HepG2 (cell line): Measurements from ENCODE around the gene DAZAP1. TPM values are rescaled to one million over a fixed set of nuclear protein-coding genes. Genes with fewer than 3 reads are reported as not detected.

Experiments
- ATAC-seq: fragments of 200-7000 bp; cut with Tn5 transposase; 3 replicates; pipeline ENCODE4 v1.9.1; 2020; ENCODE audit warnings: mild to moderate bottlenecking, moderate library complexity
- BruUV-seq: library from RNA; stranded (reverse); fragments of 400-500 nt; replicated peaks from 2 replicates; lab custom pipeline; 2021; lab: Mats Ljungman, UMichigan
- CTCF ChIA-PET: fragments of 300-600 bp; formaldehyde crosslinking; extraction: SDS; loops from one replicate; lab custom pipeline; 2021; ENCODE audit warnings: low total read pairs, inconsistent platforms, low intra/inter-chr PET ratio; lab: Yijun Ruan, JAX
- POLR2A ChIA-PET: fragments of 350-600 bp; sonication (Branson Sonifier 250); formaldehyde crosslinking; loops from one replicate; lab custom pipeline; 2020; ENCODE audit warnings: antibody characterized with exemption, inconsistent platforms; lab: Yijun Ruan, JAX
- DNase-seq: peaks from one replicate; pipeline ENCODE4 v3.0.0-alpha.2; 2015; ENCODE audit warnings: low spot score
- FAIRE-seq: peaks from 3 replicates; lab custom pipeline; 2011; peaks lifted over from hg19 to GRCh38; lab: Jason Lieb, UNC
- H2AFZ ChIP-seq: one replicate; pipeline ENCODE4 v1.6.1; 2011; ENCODE audit warnings: low read length, inconsistent platforms
- H3K27ac ChIP-seq: fragments of 300-600 bp; 3 replicates; pipeline ENCODE4 v1.8.0; 2011; ENCODE audit warnings: mixed run types, mild to moderate bottlenecking, mixed read lengths, low read length, inconsistent platforms; ENCODE audit not compliant: insufficient read depth; ENCODE audit errors: extremely low read length
- H3K27me3 ChIP-seq, 2 experiments: fragments of 200-600 bp in 1 of 2; 2 replicates in 1 of 2; 3 replicates in 1 of 2; pipeline versions ENCODE4 v1.6.0 to v1.8.0; 2011; ENCODE audit warnings: low read length in 2 of 2, mild to moderate bottlenecking in 2 of 2, moderate library complexity in 2 of 2, inconsistent platforms in 1 of 2; ENCODE audit not compliant: insufficient read depth in 2 of 2, control insufficient read depth in 1 of 2
- H3K36me3 ChIP-seq, 2 experiments: fragments of 200-600 bp in 1 of 2; replicated peaks in 1 of 2; 2 replicates in 1 of 2; 3 replicates in 1 of 2; pipeline versions ENCODE4 v1.5.1 to v1.8.0; 2011; ENCODE audit warnings: low read length in 2 of 2, inconsistent platforms in 1 of 2; ENCODE audit not compliant: insufficient read depth in 2 of 2, control insufficient read depth in 1 of 2
- H3K4me1 ChIP-seq: 2 replicates; pipeline ENCODE4 v1.5.1; 2012; ENCODE audit warnings: low read length, inconsistent platforms; ENCODE audit not compliant: insufficient read depth
- H3K4me2 ChIP-seq: 2 replicates; pipeline ENCODE4 v1.6.0; 2011; ENCODE audit warnings: low read depth, low read length, inconsistent platforms
- H3K4me3 ChIP-seq, 3 experiments: fragments of 200-600 bp in 1 of 3; sonication (generic), shearing (Covaris generic) in 1 of 3; replicated peaks in 1 of 3; 2 replicates each; pipeline ENCODE4 v1.5.1; 2011 to 2016; ENCODE audit warnings: low read length in 3 of 3, inconsistent platforms in 2 of 3, low read depth in 2 of 3, mild to moderate bottlenecking in 2 of 3, control low read depth in 1 of 3, mixed read lengths in 1 of 3; ENCODE audit not compliant: insufficient read depth in 1 of 3
- H3K79me2 ChIP-seq: one replicate; pipeline ENCODE4 v1.6.1; 2011; ENCODE audit warnings: low read length, inconsistent platforms; ENCODE audit not compliant: insufficient read depth
- H3K9ac ChIP-seq: 2 replicates; pipeline ENCODE4 v1.6.0; 2011; ENCODE audit warnings: mild to moderate bottlenecking, low read depth, low read length, inconsistent platforms; ENCODE audit not compliant: insufficient read depth
- H3K9me3 ChIP-seq: 2 replicates; pipeline ENCODE4 v1.5.1; 2012; ENCODE audit warnings: mild to moderate bottlenecking, low read length
- H4K20me1 ChIP-seq: 2 replicates; pipeline ENCODE4 v1.6.0; 2011; ENCODE audit warnings: inconsistent platforms, mild to moderate bottlenecking, low read length, moderate library complexity; ENCODE audit not compliant: insufficient read depth
- AGO2 ChIP-seq: fragments of 200-400 bp; formaldehyde crosslinking; optimal IDR thresholded peaks from 2 replicates; pipeline ENCODE3; 2017; ENCODE audit warnings: mild to moderate bottlenecking, low read depth, low read length, moderate library complexity
- FOXA1 ChIP-seq, 2 experiments: fragments of 450-650 bp in 1 of 2; sonication (generic) in 1 of 2; formaldehyde crosslinking in 1 of 2; IDR thresholded peaks; 2 replicates each; pipeline versions ENCODE4 v1.4.0 to v1.6.1; 2016 to 2020; ENCODE audit warnings: missing genetic modification reagents in 1 of 2
- NFYB ChIP-seq: sonication (generic); formaldehyde crosslinking; IDR thresholded peaks from 2 replicates; pipeline ENCODE4 v1.4.0; 2020; ENCODE audit warnings: missing genetic modification reagents
- RBFOX2 ChIP-seq: fragments of 200-400 bp; formaldehyde crosslinking; IDR thresholded peaks from 2 replicates; pipeline ENCODE4 v1.6.1; 2017; ENCODE audit warnings: low read depth, mild to moderate bottlenecking, low read length
- TAF15 ChIP-seq: fragments of 200-400 bp; formaldehyde crosslinking; IDR thresholded peaks from one replicate; pipeline ENCODE4 v1.6.1; 2018; ENCODE audit warnings: mild to moderate bottlenecking, low read depth, low read length; ENCODE audit not compliant: poor library complexity, severe bottlenecking
- ZBTB20 ChIP-seq: sonication (generic); formaldehyde crosslinking; IDR thresholded peaks from 2 replicates; pipeline ENCODE4 v1.8.1; 2023; ENCODE audit warnings: missing genetic modification reagents, low read depth, mild to moderate bottlenecking, borderline replicate concordance
- ZNF460 ChIP-seq: sonication (generic); formaldehyde crosslinking; IDR thresholded peaks from 2 replicates; pipeline ENCODE4 v1.5.1; 2020; ENCODE audit warnings: missing genetic modification reagents, mild to moderate bottlenecking, borderline replicate concordance
- WGBS: methylation state at CpG from one replicate; pipeline ENCODE4 v1.1.6; 2017; ENCODE audit warnings: low lambda C conversion rate; 5-methylcytosine and 5-hydroxymethylcytosine counted together
- in situ Hi-C: cut with HindIII; loops from 2 replicates; pipeline ENCODE4 v1.10.0; 2017; ENCODE audit warnings: low pct_unique_long_range_greater_than_20kb; ENCODE audit not compliant: extremely low pct_ligation_motif_present
- intact Hi-C: fragments of 100-400 bp; cut with micrococcal nuclease; formaldehyde crosslinking; loops from one replicate; pipeline ENCODE4 v1.10.0; 2022; ENCODE audit not compliant: unreplicated experiment
- polyA plus RNA-seq, 8 experiments: library from polyadenylated mRNA; depleted of rRNA in 3 of 8; stranded (reverse) in 7 of 8; unstranded in 1 of 8; fragments of >200 nt; fragmentation: Illumina TruSeq in 4 of 8; extraction: Trizol in 4 of 8; gene quantifications; 2 replicates each; pipeline versions ENCODE4 v1.2.1 to v1.2.3, GENCODE V29; 2011 to 2016; ENCODE audit warnings: low read depth in 4 of 8, missing spikeins in 1 of 8, mixed read lengths in 1 of 8; ENCODE audit not compliant: insufficient read depth in 1 of 8
- total RNA-seq, 5 experiments: library from RNA; depleted of rRNA; stranded (reverse); fragments of >200 nt; fragmentation: Illumina TruSeq; extraction: Trizol; gene quantifications; 2 replicates each; pipeline ENCODE4 v1.2.3, GENCODE V29; 2016; ENCODE audit warnings: low read depth in 1 of 5
- TF ChIP-seq, protein P1 (sequence below): sonication (generic); formaldehyde crosslinking; IDR thresholded peaks from 2 replicates; pipeline ENCODE4 v1.4.0; 2020; ENCODE audit warnings: mild to moderate bottlenecking, missing genetic modification reagents, borderline replicate concordance
- TF ChIP-seq, protein P2 (sequence below): sonication (generic); formaldehyde crosslinking; IDR thresholded peaks from 2 replicates; pipeline ENCODE4 v1.5.0; 2020; ENCODE audit warnings: mild to moderate bottlenecking, missing genetic modification reagents
- TF ChIP-seq, protein P3 (sequence below): sonication (generic); formaldehyde crosslinking; IDR thresholded peaks from 2 replicates; pipeline ENCODE4 v1.8.1; 2023; ENCODE audit warnings: missing genetic modification reagents, inconsistent platforms, borderline replicate concordance

The DAZAP1 gene
- total and polyA plus RNA-seq, 2 of the 13 experiments (the other 11 are each of a cell fraction or from before 2014, with no cell fraction given): 63.3 to 79.2 TPM

DNA sequence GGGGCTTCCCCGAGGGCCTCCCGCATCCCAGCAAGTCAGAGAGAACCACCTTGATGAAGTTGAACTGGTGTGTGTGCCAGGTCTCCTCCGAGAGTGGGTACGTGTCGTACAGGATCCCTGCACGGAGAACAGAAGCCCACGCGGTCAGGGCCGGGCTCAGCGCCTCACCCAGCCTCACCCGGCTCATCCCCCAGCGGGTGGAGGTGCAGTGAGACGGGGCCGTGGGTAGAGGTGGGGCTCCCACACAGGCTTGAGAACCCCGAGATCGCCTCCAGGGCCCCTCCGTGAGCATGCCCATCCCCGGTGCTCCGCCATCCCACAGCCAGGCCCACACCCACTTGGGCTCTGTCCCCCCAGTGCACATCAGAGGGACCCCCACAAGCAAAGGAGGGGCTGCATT lies 8.3 kb upstream of the DAZAP1 start (continued):
- TF ChIP-seq, protein P1, sequence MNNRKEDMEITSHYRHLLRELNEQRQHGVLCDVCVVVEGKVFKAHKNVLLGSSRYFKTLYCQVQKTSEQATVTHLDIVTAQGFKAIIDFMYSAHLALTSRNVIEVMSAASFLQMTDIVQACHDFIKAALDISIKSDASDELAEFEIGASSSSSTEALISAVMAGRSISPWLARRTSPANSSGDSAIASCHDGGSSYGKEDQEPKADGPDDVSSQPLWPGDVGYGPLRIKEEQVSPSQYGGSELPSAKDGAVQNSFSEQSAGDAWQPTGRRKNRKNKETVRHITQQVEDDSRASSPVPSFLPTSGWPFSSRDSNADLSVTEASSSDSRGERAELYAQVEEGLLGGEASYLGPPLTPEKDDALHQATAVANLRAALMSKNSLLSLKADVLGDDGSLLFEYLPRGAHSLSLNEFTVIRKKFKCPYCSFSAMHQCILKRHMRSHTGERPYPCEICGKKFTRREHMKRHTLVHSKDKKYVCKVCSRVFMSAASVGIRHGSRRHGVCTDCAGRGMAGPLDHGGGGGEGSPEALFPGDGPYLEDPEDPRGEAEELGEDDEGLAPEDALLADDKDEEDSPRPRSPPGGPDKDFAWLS: no peak
- TF ChIP-seq NFYB (CRISPR knock-in tag) (no peak), ZNF460 (CRISPR knock-in tag) (no peak), FOXA1 (IDR thresholded peaks at IDR 0.05) (no peak), FOXA1 (CRISPR knock-in tag; IDR thresholded peaks at IDR 0.05) (no peak)

DNA sequence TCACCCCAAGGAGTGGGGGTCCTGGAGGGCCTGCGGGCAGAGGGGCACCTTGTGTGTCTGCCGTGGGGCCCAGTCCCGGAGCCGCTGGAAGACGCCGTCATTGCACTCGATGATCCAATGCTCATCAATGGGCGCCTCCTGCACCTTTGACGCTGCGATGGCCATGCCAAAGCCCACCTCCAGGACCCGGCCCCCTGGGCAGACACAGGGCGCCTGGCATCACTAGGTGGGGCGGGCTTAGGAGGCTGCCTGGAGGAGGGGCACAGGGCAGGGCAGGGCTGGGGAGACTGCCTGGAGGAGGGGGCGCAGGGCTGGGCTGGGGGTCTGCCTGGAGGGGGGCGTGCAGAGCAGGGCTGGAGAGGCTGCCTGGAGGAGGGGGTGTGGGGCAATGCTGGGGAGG lies 7.6 kb upstream of the DAZAP1 start:
- DNase-seq (no peak), FAIRE-seq (no peak), ATAC-seq (no peak)
- Histone ChIP-seq H2AFZ (no peak overlapping the region), H3K9ac (peak overlapping the region; percentile 75; the same call in 1 of the 2 replicates), H3K4me3 (peak overlapping the region; percentile 70 to 91 (median 78); a peak in 2 of 6 replicates), H4K20me1 (no peaks in the 10 kb centered on the region), H3K79me2 (no peaks in the 10 kb centered on the region), H3K4me1 (peaks cover 53% of the 10 kb centered on the region), H3K4me2 (peak overlapping the region; percentile 98), H3K9me3 (no peaks in the 10 kb centered on the region), H3K27ac (peak overlapping the region; percentile 85), H3K36me3 (0 out of 5 replicates have a peak, but pooled peaks cover 0 to 2% of the 10 kb centered on the region in 2 experiments), H3K27me3 (no peaks in the 10 kb centered on the region)
- over 99% methylated on average over 9 of the region's 15 CpGs for WGBS
- POLR2A ChIA-PET: no interaction called here
- CTCF ChIA-PET: no interaction called here
- 0 out of 2 replicates have a peak, but pooled peaks have one; percentile 17 for TF ChIP-seq ZBTB20 (CRISPR knock-in tag)
- peak; percentile 35 for TF ChIP-seq AGO2
- TF ChIP-seq TAF15: peak; percentile 11
- TF ChIP-seq, protein P2, sequence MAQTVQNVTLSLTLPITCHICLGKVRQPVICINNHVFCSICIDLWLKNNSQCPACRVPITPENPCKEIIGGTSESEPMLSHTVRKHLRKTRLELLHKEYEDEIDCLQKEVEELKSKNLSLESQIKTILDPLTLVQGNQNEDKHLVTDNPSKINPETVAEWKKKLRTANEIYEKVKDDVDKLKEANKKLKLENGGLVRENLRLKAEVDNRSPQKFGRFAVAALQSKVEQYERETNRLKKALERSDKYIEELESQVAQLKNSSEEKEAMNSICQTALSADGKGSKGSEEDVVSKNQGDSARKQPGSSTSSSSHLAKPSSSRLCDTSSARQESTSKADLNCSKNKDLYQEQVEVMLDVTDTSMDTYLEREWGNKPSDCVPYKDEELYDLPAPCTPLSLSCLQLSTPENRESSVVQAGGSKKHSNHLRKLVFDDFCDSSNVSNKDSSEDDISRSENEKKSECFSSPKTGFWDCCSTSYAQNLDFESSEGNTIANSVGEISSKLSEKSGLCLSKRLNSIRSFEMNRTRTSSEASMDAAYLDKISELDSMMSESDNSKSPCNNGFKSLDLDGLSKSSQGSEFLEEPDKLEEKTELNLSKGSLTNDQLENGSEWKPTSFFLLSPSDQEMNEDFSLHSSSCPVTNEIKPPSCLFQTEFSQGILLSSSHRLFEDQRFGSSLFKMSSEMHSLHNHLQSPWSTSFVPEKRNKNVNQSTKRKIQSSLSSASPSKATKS (CRISPR knock-in tag): no peak
- TF ChIP-seq, protein P3, sequence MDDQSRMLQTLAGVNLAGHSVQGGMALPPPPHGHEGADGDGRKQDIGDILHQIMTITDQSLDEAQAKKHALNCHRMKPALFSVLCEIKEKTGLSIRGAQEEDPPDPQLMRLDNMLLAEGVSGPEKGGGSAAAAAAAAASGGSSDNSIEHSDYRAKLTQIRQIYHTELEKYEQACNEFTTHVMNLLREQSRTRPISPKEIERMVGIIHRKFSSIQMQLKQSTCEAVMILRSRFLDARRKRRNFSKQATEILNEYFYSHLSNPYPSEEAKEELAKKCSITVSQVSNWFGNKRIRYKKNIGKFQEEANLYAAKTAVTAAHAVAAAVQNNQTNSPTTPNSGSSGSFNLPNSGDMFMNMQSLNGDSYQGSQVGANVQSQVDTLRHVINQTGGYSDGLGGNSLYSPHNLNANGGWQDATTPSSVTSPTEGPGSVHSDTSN: no peak
- TF ChIP-seq RBFOX2: peak; percentile 66; the same call in 1 of the 2 replicates
- intact Hi-C loops: no loop called here
- BruUV-seq: no TSS peak
- in situ Hi-C loops: no loop called here
